Myometrial cell (primary cell): ENCODE results near the gene SLC35F4. TPM values are rescaled to one million over a fixed set of nuclear protein-coding genes. Genes with fewer than 3 reads are reported as not detected.

ENCODE experiments used
- total RNA-seq: library from RNA; depleted of rRNA; stranded (reverse); fragments of >200 nt; gene quantifications from 2 replicates; pipeline ENCODE4 v1.2.3, GENCODE V29; 2015

Gene SLC35F4
- total RNA-seq: not detected in 2 replicates

DNA sequence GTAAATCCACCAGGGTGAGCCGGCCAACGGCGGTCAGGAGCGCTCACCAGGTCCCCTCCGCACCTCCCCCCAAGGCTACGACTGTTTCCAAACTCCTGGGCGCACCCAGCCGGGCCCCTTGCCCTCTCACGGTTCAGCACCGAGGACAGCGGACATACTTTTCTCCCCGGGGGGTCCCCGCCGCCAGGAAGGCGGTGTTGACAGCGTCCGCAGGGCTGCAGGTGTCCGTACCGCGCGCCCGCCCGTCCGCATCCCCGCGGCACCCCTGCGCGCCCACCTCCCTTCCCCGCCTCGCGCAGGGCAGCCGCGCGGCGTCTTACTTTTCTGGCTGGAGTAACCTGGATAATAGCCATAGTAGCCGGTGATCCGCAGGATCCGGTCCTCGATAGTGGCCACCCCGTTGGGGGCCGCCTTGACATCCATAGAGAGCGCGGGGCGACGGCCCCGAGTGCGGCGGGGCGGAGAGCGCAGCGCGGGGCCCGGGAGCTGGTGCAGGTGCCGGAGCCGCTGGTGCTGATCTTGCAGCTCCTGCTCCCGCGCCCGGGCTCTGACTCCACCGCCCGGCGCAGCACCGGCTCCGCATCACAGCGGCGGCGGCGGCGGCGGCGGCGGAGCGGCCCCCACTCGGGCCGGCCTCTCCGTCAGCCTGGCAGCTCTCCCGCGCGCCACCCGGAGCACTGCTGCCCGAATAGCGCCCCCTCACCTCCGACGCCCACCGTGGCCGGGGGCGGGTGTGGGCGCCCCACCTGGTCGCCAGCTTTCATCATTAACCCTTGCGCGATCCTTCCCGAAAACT is at the start of gene SLC35F4:
SLC35F4 (minus strand) TSS at position 690 of the 796 bp plus-strand sequence.

